Right atrium auricular region (tissue), 2 donors: Measurements from ENCODE around the gene DPT. TPM values are rescaled to one million over a fixed set of nuclear protein-coding genes. Genes with fewer than 3 reads are reported as not detected.
A peak's percentile ranks its signal among the peaks of the same experiment; 100 is the strongest.

ENCODE experiments used
- DNase-seq: peaks from one replicate; pipeline ENCODE4 v3.0.0-alpha.2; 2019; ENCODE audit warnings: low spot score
- H3K27ac ChIP-seq, 2 donors: fragments of 200-600 bp; sonication (generic); 1 replicate in 1 of 2; 2 replicates in 1 of 2; pipeline ENCODE4 v1.5.1; 2016 to 2019
- H3K27me3 ChIP-seq, 2 donors: fragments of 200-600 bp; sonication (generic); one replicate each; pipeline versions ENCODE4 v1.5.1 to v1.6.0; 2017 to 2019
- H3K36me3 ChIP-seq: fragments of 200-600 bp; sonication (generic); one replicate; pipeline ENCODE4 v1.5.1; 2016
- H3K4me1 ChIP-seq, 2 donors: fragments of 200-600 bp; sonication (generic); one replicate each; pipeline versions ENCODE4 v1.5.1 to v1.6.0; 2017 to 2019
- H3K4me3 ChIP-seq, 2 donors: fragments of 200-600 bp; sonication (generic); 1 replicate in 1 of 2; 2 replicates in 1 of 2; pipeline ENCODE4 v1.5.1; 2017 to 2019; ENCODE audit warnings: mild to moderate bottlenecking in 1 of 2, moderate library complexity in 1 of 2
- H3K9me3 ChIP-seq, 2 donors: fragments of 200-600 bp; sonication (generic); one replicate each; pipeline ENCODE4 v1.5.1; 2019
- total RNA-seq, 2 donors: library from RNA; depleted of rRNA; stranded (reverse); fragments of >200 nt; gene quantifications; one replicate each; pipeline ENCODE4 v1.1.0, GENCODE V29; 2016
- TF ChIP-seq, protein P1 (sequence below), 2 donors: fragments of 200-600 bp; sonication (generic); IDR thresholded peaks; one replicate each; pipeline ENCODE4 v1.5.1; 2019; ENCODE audit warnings: antibody characterized with exemption in 2 of 2

Gene DPT
- total RNA-seq, 2 donors from 2014 or later: 52.2 to 71.3 TPM

DNA sequence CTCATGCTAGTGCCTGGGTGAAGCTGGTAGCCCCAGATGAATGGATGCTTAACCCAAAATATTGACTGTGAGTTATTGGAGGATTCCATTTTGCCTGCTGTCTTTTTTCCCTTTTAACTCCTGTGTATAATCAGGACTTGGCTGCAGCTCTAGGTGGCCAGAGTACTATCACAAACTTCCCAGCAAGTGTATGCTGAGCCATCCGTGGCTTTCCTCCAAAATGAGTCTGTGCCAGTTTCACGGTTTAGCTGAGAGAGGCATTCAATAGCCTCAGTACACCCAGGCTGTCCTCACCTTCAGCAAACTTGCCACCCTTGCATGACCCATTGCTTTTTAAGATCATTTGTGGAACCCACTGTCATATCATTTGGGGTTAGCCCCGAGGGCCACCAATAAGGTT, 5.3 kb upstream of the DPT start:
- H3K27me3 ChIP-seq: no peaks in the 10 kb centered on the region

DNA sequence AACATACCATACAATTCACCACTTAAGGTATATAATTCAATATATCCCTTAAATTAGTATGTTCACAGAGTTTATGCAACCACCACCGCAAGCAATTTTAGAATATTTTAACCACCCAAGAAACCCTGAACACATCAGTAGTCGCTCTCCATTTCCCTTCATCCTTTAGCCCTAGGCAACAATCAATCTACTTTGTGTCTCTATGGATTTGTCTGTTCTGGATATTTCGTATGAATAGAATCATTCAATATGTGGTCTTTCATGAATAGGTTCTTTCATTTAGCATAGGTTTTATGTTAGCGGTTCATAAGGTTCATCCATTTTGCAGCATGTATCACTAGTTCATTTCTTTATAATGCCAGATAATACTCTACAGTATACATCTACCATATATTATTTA, 4.2 kb upstream of the DPT start:
- TF ChIP-seq, protein P1, sequence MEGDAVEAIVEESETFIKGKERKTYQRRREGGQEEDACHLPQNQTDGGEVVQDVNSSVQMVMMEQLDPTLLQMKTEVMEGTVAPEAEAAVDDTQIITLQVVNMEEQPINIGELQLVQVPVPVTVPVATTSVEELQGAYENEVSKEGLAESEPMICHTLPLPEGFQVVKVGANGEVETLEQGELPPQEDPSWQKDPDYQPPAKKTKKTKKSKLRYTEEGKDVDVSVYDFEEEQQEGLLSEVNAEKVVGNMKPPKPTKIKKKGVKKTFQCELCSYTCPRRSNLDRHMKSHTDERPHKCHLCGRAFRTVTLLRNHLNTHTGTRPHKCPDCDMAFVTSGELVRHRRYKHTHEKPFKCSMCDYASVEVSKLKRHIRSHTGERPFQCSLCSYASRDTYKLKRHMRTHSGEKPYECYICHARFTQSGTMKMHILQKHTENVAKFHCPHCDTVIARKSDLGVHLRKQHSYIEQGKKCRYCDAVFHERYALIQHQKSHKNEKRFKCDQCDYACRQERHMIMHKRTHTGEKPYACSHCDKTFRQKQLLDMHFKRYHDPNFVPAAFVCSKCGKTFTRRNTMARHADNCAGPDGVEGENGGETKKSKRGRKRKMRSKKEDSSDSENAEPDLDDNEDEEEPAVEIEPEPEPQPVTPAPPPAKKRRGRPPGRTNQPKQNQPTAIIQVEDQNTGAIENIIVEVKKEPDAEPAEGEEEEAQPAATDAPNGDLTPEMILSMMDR (IDR thresholded peaks at IDR 0.05): no peak
- Histone ChIP-seq H3K9me3 (no peaks in the 10 kb centered on the region), H3K27ac (no peak overlapping the region), H3K4me1 (peaks cover 0 to 18% of the 10 kb centered on the region in 2 donors), H3K27me3 (no peaks in the 10 kb centered on the region), H3K4me3 (no peak overlapping the region), H3K36me3 (no peaks in the 10 kb centered on the region)
- no peak for DNase-seq

More for the DNA sequence above, 5.3 kb upstream of the DPT start:
- Histone ChIP-seq H3K4me3 (no peak overlapping the region), H3K36me3 (no peaks in the 10 kb centered on the region), H3K27ac (peak overlapping the region in 1 of 2 donors; percentile 27), H3K4me1 (peaks cover 0 to 18% of the 10 kb centered on the region in 2 donors), H3K9me3 (no peaks in the 10 kb centered on the region)
- DNase-seq: no peak
- TF ChIP-seq, protein P1 (IDR thresholded peaks at IDR 0.05): no peak

DNA sequence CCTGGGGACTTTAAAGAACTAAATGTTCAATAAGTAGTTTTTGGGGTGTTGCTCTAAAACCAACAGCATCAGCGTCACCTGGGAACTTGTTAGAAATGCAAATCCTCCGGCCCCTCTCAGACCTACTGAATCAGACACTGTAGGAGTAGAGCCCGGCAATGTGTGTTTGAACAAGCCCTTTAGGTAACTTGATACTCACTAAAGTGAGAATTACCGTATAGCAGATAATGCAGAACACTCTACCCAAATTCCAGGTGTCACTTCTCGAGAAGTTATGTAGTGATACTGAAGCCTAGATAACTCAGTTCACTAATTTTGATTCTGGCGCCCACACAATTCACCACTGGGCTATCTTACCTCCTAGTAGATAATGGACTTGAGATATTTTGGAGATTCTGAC, 3.7 kb upstream of the DPT start:
- H3K27ac ChIP-seq: no peak overlapping the region
- H3K36me3 ChIP-seq: no peaks in the 10 kb centered on the region
- no peaks in the 10 kb centered on the region for H3K9me3 ChIP-seq
- no peaks in the 10 kb centered on the region for H3K27me3 ChIP-seq
- peaks cover 0 to 13% of the 10 kb centered on the region in 2 donors for H3K4me1 ChIP-seq
- TF ChIP-seq, protein P1 (IDR thresholded peaks at IDR 0.05): no peak
- H3K4me3 ChIP-seq: no peak overlapping the region
- DNase-seq: no peak

DNA sequence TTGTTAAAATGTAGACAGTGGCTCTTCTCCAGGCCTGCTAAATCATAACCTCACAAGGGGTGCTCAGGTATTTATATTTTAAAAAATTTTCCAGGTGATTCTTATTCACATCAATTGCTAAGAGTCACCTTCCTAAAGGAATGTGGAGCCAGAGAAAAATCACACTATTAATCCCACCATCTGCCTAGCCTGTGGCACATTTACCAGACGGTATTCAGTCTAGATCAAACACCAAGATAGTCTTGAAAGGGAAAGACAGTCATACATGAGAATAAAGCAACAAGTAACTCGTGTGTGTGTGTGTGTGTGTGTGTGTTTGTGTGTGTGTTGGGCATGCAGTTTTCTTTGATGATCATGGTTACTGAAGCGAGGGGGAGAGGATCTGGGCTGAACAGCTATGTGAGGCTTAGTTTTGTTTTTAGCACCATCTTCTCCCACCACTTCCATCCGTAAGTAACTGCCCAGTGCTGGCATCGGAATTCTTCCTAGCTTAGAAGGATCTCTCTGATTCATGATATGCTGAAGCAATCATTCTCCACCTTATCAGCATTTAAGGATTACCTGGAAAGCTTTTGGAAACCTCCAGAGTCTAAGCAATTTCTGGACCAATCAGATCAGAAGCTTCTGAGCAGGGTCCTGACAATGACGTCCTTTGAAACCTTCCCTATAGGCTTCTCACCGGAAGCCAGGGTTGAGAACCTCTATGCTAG, 2.4 kb upstream of the DPT start:
- DNase-seq: no peak
- Histone ChIP-seq H3K4me3 (no peak overlapping the region), H3K4me1 (peaks cover 0 to 5% of the 10 kb centered on the region in 2 donors), H3K36me3 (no peaks in the 10 kb centered on the region), H3K27ac (no peak overlapping the region), H3K9me3 (no peaks in the 10 kb centered on the region), H3K27me3 (no peaks in the 10 kb centered on the region)
- TF ChIP-seq, protein P1 (IDR thresholded peaks at IDR 0.05): no peak

DNA sequence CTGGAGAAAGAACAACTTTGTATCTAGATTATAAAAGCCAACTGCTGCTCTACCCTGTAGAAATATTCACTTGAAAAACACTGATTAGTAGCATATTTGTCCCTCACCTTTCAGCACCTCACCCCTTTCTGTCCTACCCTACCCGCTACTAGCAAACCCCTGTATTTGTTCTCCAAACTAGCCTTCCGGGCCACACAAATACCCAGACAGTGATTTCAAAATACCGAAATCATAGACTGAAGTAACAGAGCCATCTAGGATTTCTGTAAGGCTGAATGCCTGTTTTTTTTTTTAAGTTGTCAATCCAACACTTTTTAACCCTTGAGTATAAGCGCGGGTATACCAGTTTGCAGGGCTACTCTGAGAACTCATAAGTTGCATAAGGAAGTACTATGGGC, 398 bp upstream of the DPT start:
- Histone ChIP-seq H3K27ac (no peak overlapping the region), H3K4me1 (peaks cover 0 to 5% of the 10 kb centered on the region in 2 donors), H3K4me3 (no peak overlapping the region), H3K36me3 (no peaks in the 10 kb centered on the region), H3K27me3 (no peaks in the 10 kb centered on the region), H3K9me3 (no peaks in the 10 kb centered on the region)
- DNase-seq: no peak
- TF ChIP-seq, protein P1 (IDR thresholded peaks at IDR 0.05): no peak

DNA sequence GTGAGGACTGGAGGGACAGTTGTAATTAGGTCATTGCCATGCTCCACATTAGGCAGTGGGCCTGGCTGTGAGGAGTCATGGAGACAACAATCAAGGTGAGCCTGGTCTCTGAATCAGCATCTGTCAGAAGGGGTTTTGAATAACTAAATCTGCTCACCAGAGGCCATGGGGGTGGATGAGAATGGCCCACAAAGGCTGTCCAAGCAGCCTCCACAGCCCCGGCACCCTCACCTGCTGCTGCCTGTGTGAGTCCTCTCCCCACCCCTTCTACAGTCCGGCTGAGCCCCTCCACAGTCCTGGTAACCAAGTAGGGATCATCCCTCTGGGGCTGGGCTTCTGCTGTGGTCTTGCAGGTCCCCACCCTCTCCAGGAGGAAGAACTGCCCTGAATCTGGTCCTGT, 2.3 kb downstream of the DPT start:
- no peaks in the 10 kb centered on the region for H3K9me3 ChIP-seq
- H3K4me1 ChIP-seq: peaks cover 0 to 8% of the 10 kb centered on the region in 2 donors
- peak overlapping the region; percentile 17 to 30 for H3K27ac ChIP-seq
- H3K27me3 ChIP-seq: no peaks in the 10 kb centered on the region
- DNase-seq: no peak
- no peaks in the 10 kb centered on the region for H3K36me3 ChIP-seq
- TF ChIP-seq, protein P1 (IDR thresholded peaks at IDR 0.05): no peak
- H3K4me3 ChIP-seq: peak overlapping the region; percentile 32 to 46
